ENCODE results near the gene C2orf92.

Gene C2orf92

DNA sequence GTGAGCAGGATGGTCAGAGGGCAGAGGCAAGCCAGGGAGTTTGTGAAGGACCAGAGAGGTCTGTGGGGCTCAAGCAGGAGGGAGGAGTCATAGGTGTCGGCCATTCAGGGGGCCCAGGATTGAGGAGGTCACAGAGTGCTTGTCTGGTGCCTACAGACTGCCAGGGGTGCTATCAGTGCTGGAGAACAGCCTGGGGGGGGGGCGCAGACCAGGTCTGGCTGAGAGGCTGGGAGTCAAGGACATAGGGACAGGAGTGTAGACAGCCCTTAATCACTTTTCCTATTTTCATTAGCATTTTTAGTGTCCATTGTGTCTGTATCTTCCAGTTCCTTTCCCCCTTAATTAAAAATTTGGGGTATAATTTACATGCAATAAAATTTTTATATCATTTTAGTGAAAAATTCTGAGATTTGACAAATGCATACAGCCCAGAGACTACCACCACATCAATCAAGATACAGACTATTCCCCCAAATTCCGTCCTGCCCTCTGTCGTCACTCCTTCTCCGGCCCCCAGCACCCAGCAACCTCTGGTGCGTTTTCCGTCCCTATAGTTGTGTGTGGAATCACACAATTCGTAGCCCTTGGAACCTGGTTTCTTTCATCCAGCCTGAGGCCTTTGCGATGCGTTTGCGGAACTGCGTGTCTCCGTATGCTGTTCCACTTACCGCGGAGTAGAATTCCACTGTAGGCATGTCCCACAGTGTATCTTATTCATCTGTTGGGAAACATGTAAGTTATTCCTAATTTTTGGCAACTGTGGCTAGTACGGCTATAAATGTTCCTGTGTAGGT lies 50.0 kb downstream of the C2orf92 start:
- Histone ChIP-seq H3K4me3 (ENCODE audit: low read depth, low read length) (no peak overlapping the region), H3K27me3 (ENCODE audit: control insufficient read depth, insufficient read depth, low read length) (no peaks in the 10 kb centered on the region), H3K4me1 (ENCODE audit: control insufficient read depth, insufficient read depth, low read length) (peaks cover 10% of the 10 kb centered on the region), H3K9ac (ENCODE audit: low read depth, low read length) (no peak overlapping the region), H3K9me3 (ENCODE audit: control insufficient read depth, insufficient read depth, low read length) (no peaks in the 10 kb centered on the region), H3K36me3 (ENCODE audit: control insufficient read depth, insufficient read depth, low read length) (no peaks in the 10 kb centered on the region)

DNA sequence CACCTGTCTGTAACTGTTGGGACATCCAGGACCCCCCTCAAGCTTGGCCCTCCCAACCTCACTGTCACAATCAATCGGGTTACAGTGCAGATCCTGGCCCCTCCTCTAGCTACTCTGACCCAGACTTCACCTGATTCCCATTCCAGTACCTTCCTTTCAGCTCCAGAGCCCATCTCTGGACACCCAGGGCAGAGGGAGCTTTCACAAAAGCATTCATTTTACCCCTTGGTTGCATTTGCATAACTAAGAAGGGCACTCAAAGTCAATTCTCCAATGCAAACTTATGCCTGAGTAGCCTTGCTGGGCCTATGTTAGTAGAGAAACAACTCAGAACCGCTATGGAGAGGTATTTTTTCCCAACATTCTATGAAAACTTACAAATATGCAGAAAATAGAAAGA lies 51.2 kb downstream of the C2orf92 start:
- H3K4me3 ChIP-seq (ENCODE audit: low read depth, low read length), result no peak overlapping the region
- H3K9ac ChIP-seq (ENCODE audit: low read depth, low read length), result no peak overlapping the region
- no peaks in the 10 kb centered on the region for H3K36me3 ChIP-seq (ENCODE audit: control insufficient read depth, insufficient read depth, low read length)
- H3K4me1 ChIP-seq (ENCODE audit: control insufficient read depth, insufficient read depth, low read length), result peaks cover 10% of the 10 kb centered on the region
- H3K9me3 ChIP-seq (ENCODE audit: control insufficient read depth, insufficient read depth, low read length), result no peaks in the 10 kb centered on the region
- H3K27me3 ChIP-seq (ENCODE audit: control insufficient read depth, insufficient read depth, low read length), result no peaks in the 10 kb centered on the region

DNA sequence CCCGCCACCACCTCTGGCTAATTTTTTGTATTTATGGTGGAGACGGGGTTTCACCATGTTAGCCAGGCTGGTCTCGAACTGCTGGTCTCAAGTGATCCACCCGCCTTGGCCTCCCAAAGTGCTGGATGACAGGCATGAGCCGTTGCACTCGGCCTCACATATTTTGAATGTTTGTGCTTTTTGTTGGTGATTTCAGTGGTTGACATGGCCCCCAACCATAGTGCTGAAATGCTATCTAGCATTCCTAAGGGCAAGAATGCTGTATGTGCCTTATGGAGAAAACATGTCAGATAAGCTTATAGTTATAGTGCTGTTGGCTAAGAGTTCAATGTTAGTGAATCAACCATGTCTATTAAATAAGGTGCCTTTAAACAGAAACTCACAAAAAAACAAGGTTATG lies 52.7 kb downstream of the C2orf92 start:
- no peak overlapping the region for H3K9ac ChIP-seq (ENCODE audit: low read depth, low read length)
- peaks cover 10% of the 10 kb centered on the region for H3K4me1 ChIP-seq (ENCODE audit: control insufficient read depth, insufficient read depth, low read length)
- H3K9me3 ChIP-seq (ENCODE audit: control insufficient read depth, insufficient read depth, low read length), result no peaks in the 10 kb centered on the region
- H3K4me3 ChIP-seq (ENCODE audit: low read depth, low read length), result no peak overlapping the region
- H3K27me3 ChIP-seq (ENCODE audit: control insufficient read depth, insufficient read depth, low read length), result no peaks in the 10 kb centered on the region
- no peaks in the 10 kb centered on the region for H3K36me3 ChIP-seq (ENCODE audit: control insufficient read depth, insufficient read depth, low read length)

DNA sequence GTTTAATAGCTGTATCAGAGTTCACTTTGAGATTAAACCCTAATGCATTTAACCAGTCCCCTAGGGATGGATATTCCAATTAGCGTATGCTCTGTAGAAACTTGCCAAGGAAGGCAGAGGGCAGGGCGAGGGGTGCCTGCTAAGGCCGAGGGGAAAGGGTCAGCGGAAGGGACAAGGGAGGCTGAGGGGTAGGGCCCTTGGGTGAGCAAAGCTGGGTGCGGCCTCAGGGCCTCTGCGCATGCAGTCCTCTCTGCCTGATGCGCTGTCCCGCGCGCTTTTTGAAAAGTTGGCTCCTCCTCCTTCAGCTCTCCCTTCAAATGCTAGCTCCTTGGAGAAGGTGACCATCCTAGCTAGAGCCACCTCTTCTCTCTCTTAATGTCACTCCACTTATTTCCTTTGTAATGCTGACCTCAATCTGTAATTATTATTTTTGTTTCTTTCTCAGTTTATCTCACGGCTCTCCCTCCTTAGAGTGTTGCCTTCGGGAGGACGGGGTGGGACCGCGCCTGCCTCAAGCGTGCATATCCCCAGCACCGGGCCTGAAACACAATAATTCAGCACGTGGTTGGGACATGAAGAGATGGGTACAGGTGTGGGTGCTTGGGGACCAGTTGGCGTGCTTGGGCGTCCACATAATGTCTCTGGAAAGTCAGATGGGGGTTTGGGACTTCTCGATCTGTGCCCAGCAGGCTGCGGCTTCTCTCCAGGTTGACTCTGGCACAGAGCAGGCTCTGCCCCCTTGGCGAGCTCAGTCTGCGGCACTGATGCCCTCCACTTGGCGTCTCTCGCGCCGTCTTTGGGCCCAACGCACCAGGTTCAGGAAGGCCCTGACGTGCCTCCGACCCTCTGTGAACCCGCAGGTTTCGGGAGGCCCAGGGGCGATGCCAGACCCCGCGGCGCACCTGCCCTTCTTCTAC lies 53.9 kb downstream of the C2orf92 start:
- Histone ChIP-seq H3K9ac (ENCODE audit: low read depth, low read length) (no peak overlapping the region), H3K27me3 (ENCODE audit: control insufficient read depth, insufficient read depth, low read length) (no peaks in the 10 kb centered on the region), H3K4me1 (ENCODE audit: control insufficient read depth, insufficient read depth, low read length) (peaks cover 10% of the 10 kb centered on the region), H3K9me3 (ENCODE audit: control insufficient read depth, insufficient read depth, low read length) (no peaks in the 10 kb centered on the region), H3K36me3 (ENCODE audit: control insufficient read depth, insufficient read depth, low read length) (no peaks in the 10 kb centered on the region), H3K4me3 (ENCODE audit: low read depth, low read length) (no peak overlapping the region)

DNA sequence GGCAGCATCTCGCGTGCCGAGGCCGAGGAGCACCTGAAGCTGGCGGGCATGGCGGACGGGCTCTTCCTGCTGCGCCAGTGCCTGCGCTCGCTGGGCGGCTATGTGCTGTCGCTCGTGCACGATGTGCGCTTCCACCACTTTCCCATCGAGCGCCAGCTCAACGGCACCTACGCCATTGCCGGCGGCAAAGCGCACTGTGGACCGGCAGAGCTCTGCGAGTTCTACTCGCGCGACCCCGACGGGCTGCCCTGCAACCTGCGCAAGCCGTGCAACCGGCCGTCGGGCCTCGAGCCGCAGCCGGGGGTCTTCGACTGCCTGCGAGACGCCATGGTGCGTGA lies 54.5 kb downstream of the C2orf92 start:
- no peak overlapping the region for H3K9ac ChIP-seq (ENCODE audit: low read depth, low read length)
- no peaks in the 10 kb centered on the region for H3K27me3 ChIP-seq (ENCODE audit: control insufficient read depth, insufficient read depth, low read length)
- peaks cover 10% of the 10 kb centered on the region for H3K4me1 ChIP-seq (ENCODE audit: control insufficient read depth, insufficient read depth, low read length)
- H3K9me3 ChIP-seq (ENCODE audit: control insufficient read depth, insufficient read depth, low read length), result no peaks in the 10 kb centered on the region
- no peaks in the 10 kb centered on the region for H3K36me3 ChIP-seq (ENCODE audit: control insufficient read depth, insufficient read depth, low read length)
- H3K4me3 ChIP-seq (ENCODE audit: low read depth, low read length), result no peak overlapping the region

DNA sequence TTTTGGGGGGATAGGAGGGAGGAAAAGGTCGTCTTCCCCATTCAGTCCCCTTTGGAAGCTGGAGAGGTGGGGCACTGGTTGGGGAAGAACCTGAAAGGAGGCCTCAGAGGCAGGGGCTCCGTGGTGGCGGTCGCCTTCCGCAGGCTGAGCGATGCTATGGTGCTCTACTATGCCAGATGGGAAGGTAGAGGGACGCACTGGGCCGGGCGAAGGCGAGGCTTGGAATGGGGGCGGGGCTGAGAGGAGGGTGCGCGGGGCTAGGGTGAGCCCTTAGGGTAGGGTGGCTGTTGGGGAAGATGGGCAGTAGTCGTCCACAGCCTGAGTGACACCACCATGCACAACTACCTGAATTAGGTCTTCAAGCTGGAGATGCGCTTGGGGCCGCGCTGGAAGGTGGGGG lies 55.0 kb downstream of the C2orf92 start:
- peaks cover 9% of the 10 kb centered on the region for H3K4me1 ChIP-seq (ENCODE audit: control insufficient read depth, insufficient read depth, low read length)
- H3K4me3 ChIP-seq (ENCODE audit: low read depth, low read length), result no peak overlapping the region
- no peaks in the 10 kb centered on the region for H3K36me3 ChIP-seq (ENCODE audit: control insufficient read depth, insufficient read depth, low read length)
- no peaks in the 10 kb centered on the region for H3K9me3 ChIP-seq (ENCODE audit: control insufficient read depth, insufficient read depth, low read length)
- no peaks in the 10 kb centered on the region for H3K27me3 ChIP-seq (ENCODE audit: control insufficient read depth, insufficient read depth, low read length)
- no peak overlapping the region for H3K9ac ChIP-seq (ENCODE audit: low read depth, low read length)

DNA sequence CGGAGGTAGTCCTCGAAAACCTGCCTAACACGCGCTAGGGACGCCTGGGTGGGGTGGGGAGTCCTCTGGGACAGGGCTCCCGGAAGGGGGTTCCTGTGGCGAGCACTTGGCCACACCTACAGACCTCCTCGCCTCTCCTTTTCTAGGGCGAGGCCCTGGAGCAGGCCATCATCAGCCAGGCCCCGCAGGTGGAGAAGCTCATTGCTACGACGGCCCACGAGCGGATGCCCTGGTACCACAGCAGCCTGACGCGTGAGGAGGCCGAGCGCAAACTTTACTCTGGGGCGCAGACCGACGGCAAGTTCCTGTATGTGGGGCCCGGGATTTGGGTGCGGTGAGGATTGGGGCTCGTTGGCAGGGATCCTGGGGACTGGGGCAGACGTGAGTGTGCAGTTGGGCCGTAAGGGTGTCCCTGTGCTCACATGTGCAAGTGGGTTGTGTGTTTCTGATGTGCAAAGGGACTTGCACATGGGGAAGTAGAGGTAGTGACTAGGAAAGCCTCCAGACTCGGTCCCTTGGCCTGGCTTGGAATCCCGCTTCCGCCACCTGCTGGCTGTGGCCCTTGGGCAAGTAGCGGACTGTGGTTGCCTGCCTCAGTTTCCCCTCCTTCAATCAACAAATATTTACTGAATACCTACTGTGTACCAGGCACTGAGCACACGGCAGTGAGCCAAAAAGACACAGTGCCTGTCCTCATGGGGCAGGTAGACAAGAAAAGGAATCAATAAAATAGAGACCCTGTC lies 55.6 kb downstream of the C2orf92 start:
- Histone ChIP-seq H3K9ac (ENCODE audit: low read depth, low read length) (no peak overlapping the region), H3K4me3 (ENCODE audit: low read depth, low read length) (no peak overlapping the region), H3K9me3 (ENCODE audit: control insufficient read depth, insufficient read depth, low read length) (no peaks in the 10 kb centered on the region), H3K27me3 (ENCODE audit: control insufficient read depth, insufficient read depth, low read length) (no peaks in the 10 kb centered on the region), H3K4me1 (ENCODE audit: control insufficient read depth, insufficient read depth, low read length) (peaks cover 4% of the 10 kb centered on the region), H3K36me3 (ENCODE audit: control insufficient read depth, insufficient read depth, low read length) (no peaks in the 10 kb centered on the region)

DNA sequence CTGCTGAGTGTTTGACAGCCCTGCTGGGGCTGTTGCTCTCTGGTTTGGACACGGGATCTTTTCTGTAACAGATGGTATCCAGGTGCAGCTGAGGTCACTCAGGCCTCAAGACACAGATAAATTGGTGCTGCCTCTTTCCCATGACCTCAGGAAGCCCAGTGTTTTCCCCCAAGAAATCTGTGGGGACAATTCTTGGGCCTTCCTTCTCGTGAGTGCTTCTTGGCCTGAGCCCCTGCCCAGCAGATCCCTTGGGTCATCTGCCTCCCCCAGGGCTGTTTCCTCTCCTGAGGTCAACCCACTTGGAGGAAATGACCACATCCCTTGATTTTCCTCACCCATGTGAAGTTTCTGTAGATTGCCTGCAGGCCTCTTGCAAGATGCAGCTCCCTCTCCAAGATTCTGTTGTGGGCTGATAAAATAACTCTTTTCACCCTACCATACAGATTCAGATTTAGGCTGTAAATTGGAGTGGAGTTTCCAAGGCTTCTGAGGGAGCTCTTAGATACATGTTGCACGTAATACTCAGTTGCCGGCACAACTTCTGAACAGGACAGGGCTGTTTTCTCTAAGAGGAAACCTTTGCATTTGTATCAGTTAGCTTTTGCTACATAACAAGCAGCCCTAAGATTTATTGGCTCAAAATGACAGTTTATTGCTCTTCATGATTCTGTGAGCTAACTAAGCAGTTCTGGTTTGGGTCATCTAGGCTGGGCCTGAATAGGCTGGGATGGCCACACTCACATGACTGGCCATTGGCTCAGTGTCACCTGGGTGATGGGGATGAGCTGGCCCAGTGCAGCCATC lies 57.0 kb downstream of the C2orf92 start:
- no peak overlapping the region for H3K9ac ChIP-seq (ENCODE audit: low read depth, low read length)

DNA sequence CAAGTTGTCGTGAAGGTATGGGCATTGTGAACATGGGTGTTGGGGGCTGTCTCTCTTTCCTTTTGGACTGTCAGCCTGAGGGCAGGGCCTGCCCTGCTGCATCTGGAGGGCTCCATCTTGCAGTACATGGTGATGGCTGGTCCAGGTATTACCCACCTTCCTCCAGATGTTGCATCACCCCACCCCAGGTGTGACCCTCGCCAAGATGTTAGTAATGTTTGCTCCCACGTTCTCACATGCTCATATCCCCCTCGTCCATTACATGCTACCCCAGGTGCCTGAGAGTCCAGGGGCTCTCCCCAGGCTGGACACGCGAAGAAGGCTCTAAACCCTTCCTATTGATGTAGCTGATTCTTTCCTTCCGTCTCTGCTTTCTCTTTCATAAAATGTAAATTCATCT lies 57.8 kb downstream of the C2orf92 start:
- Histone ChIP-seq H3K9ac (ENCODE audit: low read depth, low read length) (no peak overlapping the region), H3K27me3 (ENCODE audit: control insufficient read depth, insufficient read depth, low read length) (no peaks in the 10 kb centered on the region), H3K36me3 (ENCODE audit: control insufficient read depth, insufficient read depth, low read length) (no peaks in the 10 kb centered on the region), H3K4me3 (ENCODE audit: low read depth, low read length) (no peak overlapping the region), H3K4me1 (ENCODE audit: control insufficient read depth, insufficient read depth, low read length) (no peaks in the 10 kb centered on the region), H3K9me3 (ENCODE audit: control insufficient read depth, insufficient read depth, low read length) (no peaks in the 10 kb centered on the region)

More for the DNA sequence above, 57.0 kb downstream of the C2orf92 start:
- no peaks in the 10 kb centered on the region for H3K9me3 ChIP-seq (ENCODE audit: control insufficient read depth, insufficient read depth, low read length)
- H3K4me1 ChIP-seq (ENCODE audit: control insufficient read depth, insufficient read depth, low read length), result no peaks in the 10 kb centered on the region
- no peak overlapping the region for H3K4me3 ChIP-seq (ENCODE audit: low read depth, low read length)
- no peaks in the 10 kb centered on the region for H3K36me3 ChIP-seq (ENCODE audit: control insufficient read depth, insufficient read depth, low read length)
- no peaks in the 10 kb centered on the region for H3K27me3 ChIP-seq (ENCODE audit: control insufficient read depth, insufficient read depth, low read length)

DNA sequence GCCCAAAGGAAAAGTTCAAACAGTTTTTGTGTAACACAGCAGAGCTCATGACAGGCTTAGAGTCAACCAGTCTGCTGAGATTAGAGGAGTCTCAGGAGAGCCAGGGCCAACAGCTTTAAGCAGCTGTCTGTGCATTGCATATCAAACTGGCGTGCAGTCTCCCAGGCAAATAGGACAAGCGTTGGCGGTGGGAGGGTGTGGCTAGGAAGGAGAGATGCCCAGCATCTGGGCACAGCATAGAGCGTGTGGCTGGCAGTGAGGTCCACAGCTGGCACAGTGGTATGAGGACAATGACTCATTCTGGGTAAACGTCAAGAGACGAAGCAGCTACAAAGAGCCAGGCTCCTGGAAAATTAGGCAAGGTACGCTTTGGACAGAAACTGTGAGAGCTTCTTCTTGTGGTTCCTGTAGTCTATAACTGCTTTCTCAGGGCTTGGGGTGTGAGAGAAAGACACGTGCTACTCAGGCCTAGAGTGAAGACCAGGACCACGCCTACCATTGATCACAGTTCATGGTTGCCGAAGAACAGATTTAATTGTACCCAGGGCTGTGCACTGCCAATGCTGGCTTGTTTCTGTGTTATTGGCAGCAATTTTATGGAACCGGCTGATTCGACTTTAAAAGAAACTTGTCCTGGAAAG lies 58.7 kb downstream of the C2orf92 start:
- Histone ChIP-seq H3K4me3 (ENCODE audit: low read depth, low read length) (no peak overlapping the region), H3K27me3 (ENCODE audit: control insufficient read depth, insufficient read depth, low read length) (no peaks in the 10 kb centered on the region), H3K4me1 (ENCODE audit: control insufficient read depth, insufficient read depth, low read length) (no peaks in the 10 kb centered on the region), H3K9ac (ENCODE audit: low read depth, low read length) (no peak overlapping the region), H3K36me3 (ENCODE audit: control insufficient read depth, insufficient read depth, low read length) (no peaks in the 10 kb centered on the region), H3K9me3 (ENCODE audit: control insufficient read depth, insufficient read depth, low read length) (no peaks in the 10 kb centered on the region)

DNA sequence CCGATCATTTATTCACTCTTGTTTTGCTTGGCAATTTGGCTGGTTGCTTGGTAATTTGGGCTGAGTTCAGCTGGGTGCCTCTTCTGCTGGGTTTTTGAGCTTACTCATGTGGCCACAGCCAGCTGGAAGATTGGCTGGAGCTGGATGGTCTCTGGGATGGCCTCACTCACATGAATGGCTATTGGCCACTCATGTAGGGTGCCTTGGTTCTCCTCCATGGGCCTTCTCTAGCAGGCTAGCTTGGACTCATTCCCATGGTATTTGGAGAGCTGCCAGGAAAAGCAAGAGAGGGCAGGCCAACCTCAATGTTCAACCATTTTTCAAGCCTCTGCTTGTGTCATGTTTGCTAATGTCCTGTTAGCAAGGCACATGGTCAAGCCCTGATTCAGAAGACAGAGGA lies 60.7 kb downstream of the C2orf92 start:
- H3K4me3 ChIP-seq (ENCODE audit: low read depth, low read length), result no peak overlapping the region
- no peak overlapping the region for H3K9ac ChIP-seq (ENCODE audit: low read depth, low read length)
- H3K4me1 ChIP-seq (ENCODE audit: control insufficient read depth, insufficient read depth, low read length), result no peaks in the 10 kb centered on the region
- H3K27me3 ChIP-seq (ENCODE audit: control insufficient read depth, insufficient read depth, low read length), result no peaks in the 10 kb centered on the region
- no peaks in the 10 kb centered on the region for H3K36me3 ChIP-seq (ENCODE audit: control insufficient read depth, insufficient read depth, low read length)
- no peaks in the 10 kb centered on the region for H3K9me3 ChIP-seq (ENCODE audit: control insufficient read depth, insufficient read depth, low read length)
